Measurements from ENCODE around the gene FNTB.
A peak's percentile ranks its signal among the peaks of the same experiment; 100 is the strongest.

FNTB gene

DNA sequence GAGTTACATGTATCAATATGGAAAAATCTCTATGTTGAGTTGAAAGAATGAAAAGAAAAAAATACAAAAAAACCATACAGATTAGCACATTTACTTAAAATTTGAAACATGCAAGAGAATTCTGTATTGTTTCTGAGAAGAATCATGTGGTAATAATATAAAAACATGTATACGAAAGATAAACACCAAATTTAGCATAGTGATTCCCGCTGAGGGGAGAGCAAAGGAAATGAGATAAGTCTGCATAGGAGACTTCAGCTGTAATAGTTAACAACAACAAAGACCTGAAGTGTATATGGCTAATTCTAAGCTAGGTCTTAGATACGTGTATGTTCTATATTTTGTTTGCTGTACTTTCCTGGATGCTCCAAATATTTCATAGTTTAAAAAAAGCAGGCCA, 46.5 kb downstream of the FNTB start:
- H3K4me1 ChIP-seq (ENCODE audit: control extremely low read depth in 1 of 4, control insufficient read depth in 4 of 4, insufficient read depth in 4 of 4, low read length in 3 of 4): peaks cover 0 to 3% (median 0%) of the 10 kb centered on the region in 4 experiments
- H3K27ac ChIP-seq (ENCODE audit: insufficient read depth in 1 of 2, low read depth in 1 of 2, low read length in 2 of 2, poor library complexity in 1 of 2, severe bottlenecking in 2 of 2): no peak overlapping the region
- no peaks in the 10 kb centered on the region for H3K9me3 ChIP-seq (ENCODE audit: control extremely low read depth in 1 of 5, control insufficient read depth in 4 of 5, insufficient read depth in 2 of 5, low read depth in 1 of 5, low read length in 4 of 5)
- DNase-seq: peak in 2 of 3 donors; percentile 43 to 63
- H3K4me3 ChIP-seq (ENCODE audit: control insufficient read depth in 1 of 7, extremely low read depth in 1 of 7, insufficient read depth in 4 of 7, low read depth in 2 of 7, low read length in 6 of 7): no peak overlapping the region
- no peaks in the 10 kb centered on the region for H3K27me3 ChIP-seq (replicated peaks in 2 of 5; ENCODE audit: control insufficient read depth in 4 of 5, insufficient read depth in 5 of 5, low read length in 4 of 5)
- peaks cover 5 to 38% (median 18%) of the 10 kb centered on the region in 4 experiments for H3K36me3 ChIP-seq (ENCODE audit: control insufficient read depth in 4 of 4, insufficient read depth in 4 of 4, low read length in 3 of 4)
- no CpG with 5 or more reads among the region's 3 CpGs for WGBS (ENCODE audit: insufficient coverage)
- ChIA-PET POLR2A (interaction anchor here (0.5 to 1.1 kb wide), 2 partner anchors 11 to 287 kb away, joined by 4 to 5 read pairs; no protein-coding TSS in a partner anchor), CTCF (interaction anchor here (0.7 to 3.3 kb wide), 4 partner anchors 10 to 24 kb away, joined by 3 to 18 read pairs (median 14); no protein-coding TSS in a partner anchor)

DNA sequence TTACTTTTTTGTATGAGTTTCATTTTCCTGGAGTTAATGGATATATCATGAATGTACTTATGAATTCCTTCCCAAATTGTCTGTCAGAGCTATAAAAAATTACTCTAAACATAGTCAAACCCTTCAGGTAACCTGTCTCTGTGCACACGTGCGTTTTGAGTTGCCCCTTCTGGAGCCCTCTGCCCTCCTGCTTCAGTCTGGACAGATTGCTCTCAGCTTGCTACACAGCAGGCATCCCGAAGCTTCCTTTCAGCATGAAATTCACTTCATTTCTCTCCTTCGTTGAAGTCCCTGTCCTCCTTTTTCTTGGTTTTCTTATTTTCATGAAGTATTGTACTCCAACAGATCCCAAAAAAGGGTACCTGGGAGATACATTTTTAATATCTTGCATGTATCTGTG, 47.3 kb downstream of the FNTB start:
- Histone ChIP-seq H3K9me3 (ENCODE audit: control extremely low read depth in 1 of 5, control insufficient read depth in 4 of 5, insufficient read depth in 2 of 5, low read depth in 1 of 5, low read length in 4 of 5) (no peaks in the 10 kb centered on the region), H3K27me3 (replicated peaks in 2 of 5; ENCODE audit: control insufficient read depth in 4 of 5, insufficient read depth in 5 of 5, low read length in 4 of 5) (no peaks in the 10 kb centered on the region), H3K27ac (ENCODE audit: insufficient read depth in 1 of 2, low read depth in 1 of 2, low read length in 2 of 2, poor library complexity in 1 of 2, severe bottlenecking in 2 of 2) (no peak overlapping the region), H3K36me3 (ENCODE audit: control insufficient read depth in 4 of 4, insufficient read depth in 4 of 4, low read length in 3 of 4) (peaks cover 5 to 35% (median 15%) of the 10 kb centered on the region in 4 experiments), H3K4me1 (ENCODE audit: control extremely low read depth in 1 of 4, control insufficient read depth in 4 of 4, insufficient read depth in 4 of 4, low read length in 3 of 4) (peaks cover 0 to 3% (median under 1%) of the 10 kb centered on the region in 4 experiments), H3K4me3 (ENCODE audit: control insufficient read depth in 1 of 7, extremely low read depth in 1 of 7, insufficient read depth in 4 of 7, low read depth in 2 of 7, low read length in 6 of 7) (no peak overlapping the region)
- ChIA-PET POLR2A (interaction anchor here (1.1 kb wide), 1 partner anchor 11 kb away, joined by 4 read pairs; no protein-coding TSS in a partner anchor), CTCF (interaction anchor here (0.7 to 3.3 kb wide), 5 partner anchors 9 to 114 kb away, joined by 3 to 18 read pairs (median 14); no protein-coding TSS in a partner anchor)
- WGBS (ENCODE audit: insufficient coverage): 100% methylated on average over 3 of the region's 4 CpGs
- no peak for DNase-seq

DNA sequence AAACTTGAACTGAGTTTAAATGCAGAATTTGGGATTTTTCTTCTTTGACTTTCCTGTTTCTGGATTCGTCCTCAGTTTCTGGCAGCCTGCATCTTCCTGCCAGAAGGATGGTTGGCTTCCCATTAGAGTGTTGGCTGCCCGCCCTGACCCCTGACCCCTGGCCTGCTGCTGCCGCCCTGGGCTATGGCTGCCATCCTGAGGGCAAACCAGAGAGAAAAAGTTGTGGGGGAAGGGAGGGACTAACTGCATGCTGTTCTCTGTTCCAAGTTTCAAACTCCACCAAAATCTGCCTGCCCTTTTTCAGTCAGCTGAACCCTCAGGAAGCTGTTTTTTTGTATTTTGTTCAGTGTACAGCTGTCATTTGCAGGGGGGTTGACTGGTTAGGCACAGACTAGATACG, 48.4 kb downstream of the FNTB start:
- no peak overlapping the region for H3K4me3 ChIP-seq (ENCODE audit: control insufficient read depth in 1 of 7, extremely low read depth in 1 of 7, insufficient read depth in 4 of 7, low read depth in 2 of 7, low read length in 6 of 7)
- peaks cover 0 to 3% (median 1%) of the 10 kb centered on the region in 4 experiments for H3K4me1 ChIP-seq (ENCODE audit: control extremely low read depth in 1 of 4, control insufficient read depth in 4 of 4, insufficient read depth in 4 of 4, low read length in 3 of 4)
- peaks cover 2 to 27% (median 12%) of the 10 kb centered on the region in 4 experiments for H3K36me3 ChIP-seq (ENCODE audit: control insufficient read depth in 4 of 4, insufficient read depth in 4 of 4, low read length in 3 of 4)
- DNase-seq: no peak
- no peaks in the 10 kb centered on the region for H3K9me3 ChIP-seq (ENCODE audit: control extremely low read depth in 1 of 5, control insufficient read depth in 4 of 5, insufficient read depth in 2 of 5, low read depth in 1 of 5, low read length in 4 of 5)
- no peaks in the 10 kb centered on the region for H3K27me3 ChIP-seq (replicated peaks in 2 of 5; ENCODE audit: control insufficient read depth in 4 of 5, insufficient read depth in 5 of 5, low read length in 4 of 5)
- no peak overlapping the region for H3K27ac ChIP-seq (ENCODE audit: insufficient read depth in 1 of 2, low read depth in 1 of 2, low read length in 2 of 2, poor library complexity in 1 of 2, severe bottlenecking in 2 of 2)
- POLR2A ChIA-PET: no interaction called here
- WGBS (ENCODE audit: insufficient coverage): 92% methylated on average over 1 of the region's 4 CpGs
- CTCF ChIA-PET: interaction anchor here (1.3 to 3.3 kb wide), 4 partner anchors 8 to 15 kb away, joined by 4 to 18 read pairs (median 14); no protein-coding TSS in a partner anchor

DNA sequence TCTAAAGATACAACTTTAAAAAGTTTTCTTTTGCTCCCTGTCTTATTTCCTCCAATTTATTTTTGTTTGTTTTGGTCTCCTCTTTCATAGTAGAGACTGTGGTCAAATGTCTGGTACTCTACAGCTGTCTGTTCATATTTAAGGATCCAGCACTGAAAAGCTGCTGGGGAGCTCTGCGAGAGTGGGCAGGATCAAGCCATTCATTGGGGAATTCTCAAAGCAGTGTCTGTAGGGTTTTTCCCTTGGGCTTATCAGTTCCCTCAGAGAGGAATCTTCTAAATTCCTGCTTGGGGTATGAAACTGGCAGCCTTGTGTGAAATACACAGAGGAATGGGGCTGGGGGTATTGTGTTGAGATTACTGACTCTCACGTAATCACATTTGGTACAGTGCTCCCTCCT, 52.3 kb downstream of the FNTB start:
- POLR2A ChIA-PET: no interaction called here
- no peak for DNase-seq

DNA sequence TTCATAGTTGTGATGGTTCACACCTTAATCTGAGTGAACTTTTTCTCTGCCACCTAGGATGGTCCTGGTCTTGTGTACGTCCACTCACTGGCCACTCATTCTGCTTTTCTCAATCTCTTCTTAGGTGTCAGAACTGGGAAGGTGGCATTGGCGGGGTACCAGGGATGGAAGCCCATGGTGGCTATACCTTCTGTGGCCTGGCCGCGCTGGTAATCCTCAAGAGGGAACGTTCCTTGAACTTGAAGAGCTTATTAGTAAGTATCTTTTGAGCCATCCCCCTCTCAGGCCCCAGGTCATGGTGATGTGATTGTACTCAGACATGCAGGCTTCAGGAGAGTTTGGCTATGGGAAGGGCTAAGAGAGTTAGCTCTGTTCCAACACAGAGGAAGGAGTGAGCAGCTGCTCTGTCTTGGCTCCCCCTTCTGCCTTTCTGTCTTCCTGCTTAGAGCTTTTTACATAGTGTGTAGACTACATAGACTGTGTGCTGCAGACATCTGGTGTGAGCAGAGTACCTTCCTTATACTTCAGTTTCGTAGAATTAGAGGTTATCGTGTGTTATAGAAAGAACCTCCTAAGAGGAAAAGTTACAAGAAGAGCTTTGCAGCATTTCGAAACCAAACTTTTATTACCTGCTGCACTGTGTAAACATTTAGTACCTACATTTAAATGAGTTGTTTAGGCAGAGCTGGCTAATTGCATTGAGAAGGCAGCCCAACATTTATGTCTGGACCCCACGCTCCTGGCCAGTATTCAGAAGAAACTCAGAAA, 54.2 kb downstream of the FNTB start:
- Histone ChIP-seq H3K27me3 (replicated peaks in 2 of 5; ENCODE audit: control insufficient read depth in 4 of 5, insufficient read depth in 5 of 5, low read length in 4 of 5) (no peaks in the 10 kb centered on the region), H3K4me1 (ENCODE audit: control extremely low read depth in 1 of 4, control insufficient read depth in 4 of 4, insufficient read depth in 4 of 4, low read length in 3 of 4) (peaks cover 12 to 52% (median 44%) of the 10 kb centered on the region in 4 experiments), H3K27ac (ENCODE audit: insufficient read depth in 1 of 2, low read depth in 1 of 2, low read length in 2 of 2, poor library complexity in 1 of 2, severe bottlenecking in 2 of 2) (peak overlapping the region in 1 of 2 experiments; percentile 39), H3K36me3 (ENCODE audit: control insufficient read depth in 4 of 4, insufficient read depth in 4 of 4, low read length in 3 of 4) (peaks cover 0 to 17% (median 5%) of the 10 kb centered on the region in 4 experiments), H3K9me3 (ENCODE audit: control extremely low read depth in 1 of 5, control insufficient read depth in 4 of 5, insufficient read depth in 2 of 5, low read depth in 1 of 5, low read length in 4 of 5) (no peaks in the 10 kb centered on the region), H3K4me3 (ENCODE audit: control insufficient read depth in 1 of 7, extremely low read depth in 1 of 7, insufficient read depth in 4 of 7, low read depth in 2 of 7, low read length in 6 of 7) (no peak overlapping the region)
- CTCF ChIA-PET: interaction anchor here (0.7 to 2.3 kb wide), 8 partner anchors 12 to 113 kb away, joined by 3 to 8 read pairs (median 4); no protein-coding TSS in a partner anchor
- POLR2A ChIA-PET: interaction anchor here (1.3 kb wide), 1 partner anchor 13 kb away, joined by 4 read pairs; no protein-coding TSS in a partner anchor
- 100% methylated on average over 5 of the region's 9 CpGs for WGBS (ENCODE audit: insufficient coverage)
- DNase-seq: peak in 1 of 3 donors; percentile 29

More for the DNA sequence above, 52.3 kb downstream of the FNTB start:
- WGBS (ENCODE audit: insufficient coverage): 90% methylated on average over 1 of the region's 2 CpGs
- Histone ChIP-seq H3K27me3 (replicated peaks in 2 of 5; ENCODE audit: control insufficient read depth in 4 of 5, insufficient read depth in 5 of 5, low read length in 4 of 5) (no peaks in the 10 kb centered on the region), H3K4me3 (ENCODE audit: control insufficient read depth in 1 of 7, extremely low read depth in 1 of 7, insufficient read depth in 4 of 7, low read depth in 2 of 7, low read length in 6 of 7) (no peak overlapping the region), H3K36me3 (ENCODE audit: control insufficient read depth in 4 of 4, insufficient read depth in 4 of 4, low read length in 3 of 4) (peaks cover 0 to 22% (median 6%) of the 10 kb centered on the region in 4 experiments), H3K27ac (ENCODE audit: insufficient read depth in 1 of 2, low read depth in 1 of 2, low read length in 2 of 2, poor library complexity in 1 of 2, severe bottlenecking in 2 of 2) (no peak overlapping the region), H3K4me1 (ENCODE audit: control extremely low read depth in 1 of 4, control insufficient read depth in 4 of 4, insufficient read depth in 4 of 4, low read length in 3 of 4) (peaks cover 8 to 36% (median 30%) of the 10 kb centered on the region in 4 experiments), H3K9me3 (ENCODE audit: control extremely low read depth in 1 of 5, control insufficient read depth in 4 of 5, insufficient read depth in 2 of 5, low read depth in 1 of 5, low read length in 4 of 5) (no peaks in the 10 kb centered on the region)
- CTCF ChIA-PET: interaction anchor here (0.8 to 1.6 kb wide), 3 partner anchors 14 to 18 kb away, joined by 3 to 4 read pairs (median 3); no protein-coding TSS in a partner anchor

DNA sequence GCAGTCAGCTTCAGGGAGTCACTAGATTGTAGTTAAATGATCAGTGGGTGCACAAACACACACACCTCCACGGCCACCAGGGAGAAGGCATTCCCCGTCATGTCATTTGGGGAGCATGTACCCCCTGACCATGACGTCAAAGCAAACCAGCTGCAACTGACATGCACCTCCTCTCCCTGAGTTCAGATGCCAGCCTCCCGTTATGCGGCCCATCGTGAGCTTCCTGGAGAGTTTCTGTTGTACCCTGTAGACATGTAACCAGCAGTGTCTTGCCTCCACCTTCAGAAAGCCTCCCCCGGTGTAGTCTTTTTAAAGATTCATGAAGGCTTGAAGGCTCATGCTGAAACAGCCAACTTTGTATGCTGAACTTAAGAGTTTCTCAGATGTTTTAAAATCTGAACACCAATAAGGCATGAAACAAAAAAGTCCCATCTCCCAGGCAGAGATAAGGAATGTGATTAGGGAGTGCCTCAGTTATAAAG, 54.8 kb downstream of the FNTB start:
- ChIA-PET POLR2A (interaction anchor here (1.3 kb wide), 1 partner anchor 13 kb away, joined by 4 read pairs; no protein-coding TSS in a partner anchor), CTCF (interaction anchor here (0.7 to 3.4 kb wide), 9 partner anchors 12 to 114 kb away, joined by 3 to 18 read pairs (median 4); no protein-coding TSS in a partner anchor)
- H3K4me1 ChIP-seq (ENCODE audit: control extremely low read depth in 1 of 4, control insufficient read depth in 4 of 4, insufficient read depth in 4 of 4, low read length in 3 of 4): peaks cover 12 to 56% (median 47%) of the 10 kb centered on the region in 4 experiments
- no peaks in the 10 kb centered on the region for H3K9me3 ChIP-seq (ENCODE audit: control extremely low read depth in 1 of 5, control insufficient read depth in 4 of 5, insufficient read depth in 2 of 5, low read depth in 1 of 5, low read length in 4 of 5)
- H3K27me3 ChIP-seq (replicated peaks in 2 of 5; ENCODE audit: control insufficient read depth in 4 of 5, insufficient read depth in 5 of 5, low read length in 4 of 5): no peaks in the 10 kb centered on the region
- no peak for DNase-seq
- whole genome bisulfite sequencing (ENCODE audit: insufficient coverage): 91% methylated on average over 7 of the region's 7 CpGs
- H3K36me3 ChIP-seq (ENCODE audit: control insufficient read depth in 4 of 4, insufficient read depth in 4 of 4, low read length in 3 of 4): peaks cover 0 to 21% (median 5%) of the 10 kb centered on the region in 4 experiments
- H3K27ac ChIP-seq (ENCODE audit: insufficient read depth in 1 of 2, low read depth in 1 of 2, low read length in 2 of 2, poor library complexity in 1 of 2, severe bottlenecking in 2 of 2): no peak overlapping the region
- no peak overlapping the region for H3K4me3 ChIP-seq (ENCODE audit: control insufficient read depth in 1 of 7, extremely low read depth in 1 of 7, insufficient read depth in 4 of 7, low read depth in 2 of 7, low read length in 6 of 7)

Data from common myeloid progenitor, CD34-positive (primary cell).